H1 (cell line): ENCODE measurements around the gene RNF208. TPM values are rescaled to one million over a fixed set of nuclear protein-coding genes. Genes with fewer than 3 reads are reported as not detected.

Experiments
- CTCF ChIA-PET: fragments of 300-600 bp; sonication (Branson Sonifier 250); formaldehyde crosslinking; loops from one replicate; lab custom pipeline; 2021; ENCODE audit not compliant: partially characterized antibody; lab: Charles Lee
- POLR2A ChIA-PET: fragments of 300-600 bp; sonication (Branson Sonifier 250); formaldehyde crosslinking; loops from one replicate; lab custom pipeline; 2021; ENCODE audit warnings: inconsistent platforms; ENCODE audit not compliant: partially characterized antibody; lab: Charles Lee
- DNase-seq, 2 experiments: peaks; one replicate each; pipeline versions ENCODE4 v3.0.0 to v3.0.0-alpha.2; 2010 to 2022; ENCODE audit warnings: low spot score in 2 of 2, low read depth in 1 of 2, mixed read lengths in 1 of 2
- FAIRE-seq: peaks from 2 replicates; lab custom pipeline; 2011; peaks lifted over from hg19 to GRCh38; lab: Jason Lieb, UNC
- H2AFZ ChIP-seq: 2 replicates; pipeline ENCODE4 v1.8.1; 2012; ENCODE audit warnings: low read length, inconsistent platforms
- H2AK5ac ChIP-seq: 2 replicates; pipeline ENCODE4 v1.6.1; 2013; ENCODE audit warnings: low read depth, low read length
- H2BK120ac ChIP-seq: replicated peaks from 2 replicates; pipeline ENCODE3; 2013; ENCODE audit warnings: low read depth, low read length, inconsistent platforms
- H2BK12ac ChIP-seq: 2 replicates; pipeline ENCODE4 v1.6.1; 2013; ENCODE audit warnings: low read depth, low read length
- H2BK15ac ChIP-seq: 2 replicates; pipeline ENCODE4 v1.6.1; 2013; ENCODE audit warnings: low read length
- H2BK20ac ChIP-seq: 2 replicates; pipeline ENCODE4 v1.6.1; 2013; ENCODE audit warnings: low read length
- H2BK5ac ChIP-seq: 2 replicates; pipeline ENCODE4 v1.6.1; 2013; ENCODE audit warnings: low read depth, low read length
- H3K14ac ChIP-seq: 2 replicates; pipeline ENCODE4 v1.6.1; 2013; ENCODE audit warnings: inconsistent platforms; ENCODE audit not compliant: insufficient read length
- H3K18ac ChIP-seq: 2 replicates; pipeline ENCODE4 v1.6.1; 2013; ENCODE audit warnings: low read length; ENCODE audit errors: extremely low read depth
- H3K23ac ChIP-seq: 2 replicates; pipeline ENCODE4 v1.6.1; 2013; ENCODE audit warnings: inconsistent platforms; ENCODE audit not compliant: insufficient read length
- H3K23me2 ChIP-seq: 2 replicates; pipeline ENCODE4 v1.6.1; 2013; ENCODE audit warnings: low read depth, low read length
- H3K27ac ChIP-seq: 2 replicates; pipeline ENCODE4 v1.6.1; 2011; ENCODE audit warnings: low read depth, low read length, inconsistent platforms
- H3K27me3 ChIP-seq, 4 experiments: replicated peaks in 1 of 4; 1 replicate in 1 of 4; 2 replicates in 3 of 4; pipeline versions ENCODE4 v1.6.1 to v1.8.1; 2011 to 2013; ENCODE audit warnings: low read length in 3 of 4, mild to moderate bottlenecking in 3 of 4, inconsistent platforms in 2 of 4, mixed read lengths in 2 of 4, moderate library complexity in 1 of 4; ENCODE audit not compliant: control insufficient read depth in 3 of 4, insufficient read depth in 3 of 4; ENCODE audit errors: extremely low read depth in 1 of 4
- H3K36me3 ChIP-seq, 4 experiments: 2 replicates each; pipeline versions ENCODE4 v1.6.1 to v1.8.1; 2011 to 2013; ENCODE audit warnings: mild to moderate bottlenecking in 4 of 4, low read length in 3 of 4, moderate library complexity in 2 of 4, control low read depth in 1 of 4, inconsistent platforms in 1 of 4; ENCODE audit not compliant: insufficient read depth in 4 of 4, control insufficient read depth in 2 of 4
- H3K4ac ChIP-seq: replicated peaks from 2 replicates; pipeline ENCODE3; 2013; ENCODE audit warnings: low read length, low read depth, mixed read lengths, inconsistent platforms; ENCODE audit not compliant: insufficient read length
- H3K4me1 ChIP-seq, 4 experiments: replicated peaks in 1 of 4; 1 replicate in 1 of 4; 2 replicates in 3 of 4; pipeline versions ENCODE4 v1.6.1 to v1.8.1; 2011 to 2013; ENCODE audit warnings: low read length in 3 of 4, inconsistent platforms in 2 of 4, mixed read lengths in 1 of 4; ENCODE audit not compliant: insufficient read depth in 4 of 4, control insufficient read depth in 3 of 4
- H3K4me2 ChIP-seq, 2 experiments: 2 replicates each; pipeline versions ENCODE4 v1.6.1 to v1.8.1; 2011 to 2013; ENCODE audit warnings: low read depth in 2 of 2, low read length in 2 of 2, control low read depth in 1 of 2, inconsistent platforms in 1 of 2, mild to moderate bottlenecking in 1 of 2; ENCODE audit not compliant: insufficient read depth in 1 of 2
- H3K4me3 ChIP-seq, 4 experiments: fragments of 200-600, 300-600 bp in 1 of 4; sonication (generic), shearing (Covaris generic), sonication (Bioruptor Twin) in 1 of 4; 2 replicates each; pipeline versions ENCODE4 v1.5.1 to v1.8.1; 2011 to 2016; ENCODE audit warnings: low read length in 4 of 4, low read depth in 3 of 4, control low read depth in 2 of 4, inconsistent platforms in 2 of 4, mild to moderate bottlenecking in 2 of 4, mixed read lengths in 1 of 4, moderate library complexity in 1 of 4; ENCODE audit not compliant: insufficient read depth in 2 of 4; ENCODE audit errors: extremely low read depth in 1 of 4
- H3K56ac ChIP-seq: replicated peaks from 2 replicates; pipeline ENCODE3; 2013; ENCODE audit warnings: low read depth, mild to moderate bottlenecking, mixed read lengths, low read length, inconsistent platforms; ENCODE audit not compliant: insufficient read length
- H3K79me1 ChIP-seq: 2 replicates; pipeline ENCODE4 v1.6.1; 2013; ENCODE audit warnings: low read depth, low read length, control low read depth
- H3K79me2 ChIP-seq, 2 experiments: 2 replicates each; pipeline versions ENCODE4 v1.6.1 to v1.8.1; 2012 to 2013; ENCODE audit warnings: low read length in 2 of 2, mild to moderate bottlenecking in 2 of 2, inconsistent platforms in 1 of 2; ENCODE audit not compliant: insufficient read depth in 2 of 2, control insufficient read depth in 1 of 2
- H3K9ac ChIP-seq, 4 experiments: replicated peaks in 1 of 4; 1 replicate in 1 of 4; 2 replicates in 3 of 4; pipeline versions ENCODE4 v1.6.1 to v1.8.1; 2011 to 2013; ENCODE audit warnings: low read depth in 3 of 4, low read length in 3 of 4, control low read depth in 2 of 4, mild to moderate bottlenecking in 2 of 4, moderate library complexity in 2 of 4, inconsistent platforms in 1 of 4; ENCODE audit errors: extremely low read depth in 1 of 4
- H3K9me3 ChIP-seq, 2 experiments: 2 replicates each; pipeline versions ENCODE4 v1.6.1 to v1.8.1; 2012 to 2013; ENCODE audit warnings: mild to moderate bottlenecking in 2 of 2, moderate library complexity in 2 of 2, control low read depth in 1 of 2, inconsistent platforms in 1 of 2, low read depth in 1 of 2, low read length in 1 of 2, mixed read lengths in 1 of 2; ENCODE audit not compliant: insufficient read depth in 2 of 2
- H4K20me1 ChIP-seq, 2 experiments: replicated peaks in 1 of 2; 2 replicates each; pipeline versions ENCODE3 to v1.8.1; 2011 to 2013; ENCODE audit warnings: inconsistent platforms in 2 of 2, low read length in 2 of 2, mild to moderate bottlenecking in 1 of 2; ENCODE audit not compliant: insufficient read depth in 2 of 2, control insufficient read depth in 1 of 2
- H4K5ac ChIP-seq: 2 replicates; pipeline ENCODE4 v1.6.1; 2013; ENCODE audit warnings: low read length, low read depth, mixed read lengths, inconsistent platforms; ENCODE audit not compliant: insufficient read length
- H4K8ac ChIP-seq: 2 replicates; pipeline ENCODE4 v1.8.0; 2013; ENCODE audit warnings: mild to moderate bottlenecking, moderate library complexity, low read length, inconsistent platforms; ENCODE audit not compliant: insufficient read depth; ENCODE audit errors: extremely low read depth
- H4K91ac ChIP-seq: replicated peaks from 2 replicates; pipeline ENCODE3; 2013; ENCODE audit warnings: low read length, mixed read lengths, inconsistent platforms; ENCODE audit not compliant: insufficient read length
- CHD1 ChIP-seq: IDR thresholded peaks from 2 replicates; pipeline ENCODE4 v1.6.1; 2012; ENCODE audit warnings: low read depth, low read length, improper control_type of control experiment
- CHD2 ChIP-seq: IDR thresholded peaks from 2 replicates; pipeline ENCODE4 v1.6.1; 2012; ENCODE audit warnings: low read length, improper control_type of control experiment
- EP300 ChIP-seq, 2 experiments: IDR thresholded peaks; 1 replicate in 1 of 2; 2 replicates in 1 of 2; pipeline ENCODE4 v1.6.1; 2011 to 2012; ENCODE audit warnings: low read depth in 2 of 2, low read length in 2 of 2, mild to moderate bottlenecking in 2 of 2, borderline replicate concordance in 1 of 2, inconsistent platforms in 1 of 2, moderate library complexity in 1 of 2
- FOSL1 ChIP-seq: IDR thresholded peaks from 2 replicates; pipeline ENCODE4 v1.6.1; 2011; ENCODE audit warnings: mild to moderate bottlenecking, low read depth, low read length, moderate library complexity; ENCODE audit not compliant: insufficient read depth
- GABPA ChIP-seq: IDR thresholded peaks from 2 replicates; pipeline ENCODE4 v1.6.1; 2011; ENCODE audit warnings: mild to moderate bottlenecking, low read length, moderate library complexity, borderline replicate concordance; ENCODE audit not compliant: insufficient read depth
- JUND ChIP-seq: IDR thresholded peaks from 2 replicates; pipeline ENCODE4 v1.6.1; 2011; ENCODE audit warnings: mild to moderate bottlenecking, improper control_type of control experiment, low read length
- KDM1A ChIP-seq: fragments of 200-600, 300-600 bp; sonication (generic); IDR thresholded peaks from 2 replicates; pipeline ENCODE4 v1.7.1; 2016; ENCODE audit warnings: mild to moderate bottlenecking, low read length, borderline replicate concordance
- KDM4A ChIP-seq: IDR thresholded peaks from one replicate; pipeline ENCODE4 v1.7.1; 2012; ENCODE audit warnings: low read depth, mild to moderate bottlenecking, moderate library complexity, low read length, inconsistent platforms; ENCODE audit not compliant: severe bottlenecking
- NANOG ChIP-seq: IDR thresholded peaks from 2 replicates; pipeline ENCODE4 v1.6.1; 2011; ENCODE audit warnings: low read length, low read depth, mild to moderate bottlenecking, inconsistent platforms; ENCODE audit not compliant: insufficient read depth, poor library complexity, severe bottlenecking
- NRF1 ChIP-seq: IDR thresholded peaks from 2 replicates; pipeline ENCODE4 v1.6.1; 2011; ENCODE audit warnings: mild to moderate bottlenecking, low read depth, low read length, improper control_type of control experiment
- RBBP5 ChIP-seq: IDR thresholded peaks from 2 replicates; pipeline ENCODE4 v1.7.1; 2012; ENCODE audit warnings: low read depth, mild to moderate bottlenecking, inconsistent platforms, low read length, moderate library complexity, borderline replicate concordance
- SP4 ChIP-seq: IDR thresholded peaks from 2 replicates; pipeline ENCODE4 v1.6.1; 2012; ENCODE audit warnings: low read length, inconsistent platforms
- TAF7 ChIP-seq: optimal IDR thresholded peaks from 2 replicates; pipeline ENCODE3; 2011; ENCODE audit warnings: low read depth, mild to moderate bottlenecking, inconsistent platforms, low read length, moderate library complexity, borderline replicate concordance
- WGBS, 2 experiments: shearing (Covaris generic) in 1 of 2; methylation state at CpG; one replicate each; pipeline versions ENCODE4 v1.1.6 to v1.1.7; 2013 to 2015; ENCODE audit warnings: low lambda C conversion rate in 2 of 2, mixed read lengths in 2 of 2, inconsistent platforms in 1 of 2, low coverage in 1 of 2, missing lambda C conversion rate in 1 of 2; ENCODE audit not compliant: insufficient replicate concordance in 2 of 2, insufficient coverage in 1 of 2, insufficient read length in 1 of 2; ENCODE audit errors: extremely low coverage in 1 of 2, missing lambda C conversion rate in 1 of 2; 5-methylcytosine and 5-hydroxymethylcytosine counted together
- polyA plus RNA-seq, 7 experiments: library from polyadenylated mRNA; depleted of rRNA in 3 of 7; stranded (reverse) in 5 of 7; unstranded in 2 of 7; fragments of >200 nt in 5 of 7; fragments of 200-250 nt in 2 of 7; gene quantifications; 1 replicate in 5 of 7; 2 replicates in 1 of 7; 4 replicates in 1 of 7; pipeline versions ENCODE4 v1.2.1 to v1.2.3, GENCODE V29; 2011 to 2013; ENCODE audit warnings: missing spikeins in 2 of 7, mixed read lengths in 2 of 7
- total RNA-seq: library from RNA; stranded (reverse); fragmentation: NEBNext Ultra II Directional; extraction: Animal tissue kit (Norgen Biotek cat#: 25700); gene quantifications from 2 replicates; pipeline ENCODE4 v1.2.1, GENCODE V29; 2021

Gene RNF208
- total and polyA plus RNA-seq, 2 of the 8 experiments (the other 6 are each of a cell fraction or from before 2014, with no cell fraction given), result 2.7 to 7.7 TPM

DNA sequence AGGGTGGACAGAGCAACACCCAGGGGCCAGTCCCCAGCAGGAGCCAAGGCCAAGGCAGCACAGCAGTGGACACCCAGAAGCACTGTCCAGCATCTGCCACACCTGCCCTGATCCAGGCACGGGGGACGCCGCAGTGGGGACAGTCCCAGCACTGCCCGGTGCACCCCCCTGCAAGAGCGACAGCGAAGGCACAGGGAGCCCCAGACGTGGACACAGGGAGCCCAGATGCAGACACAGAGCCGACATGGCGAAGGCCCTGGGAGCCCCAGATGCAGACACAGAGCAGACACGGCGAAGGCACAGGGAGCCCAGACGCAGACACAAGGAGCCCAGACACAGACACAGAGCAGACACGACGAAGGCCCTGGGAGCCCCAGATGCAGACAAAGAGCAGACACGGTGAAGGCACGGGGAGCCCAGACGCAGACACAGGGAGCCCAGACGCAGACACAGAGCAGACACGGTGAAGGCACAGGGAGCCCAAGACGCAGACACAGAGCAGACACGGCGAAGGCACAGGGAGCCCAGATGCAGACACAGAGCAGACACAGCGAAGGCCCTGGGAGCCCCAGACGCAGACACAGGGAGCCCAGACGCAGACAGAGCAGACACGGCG lies 38.0 kb downstream of the RNF208 start:
- peaks cover 0 to 20% of the 10 kb centered on the region in 2 experiments; a peak in 2 of 4 replicates for H3K79me2 ChIP-seq
- H3K4ac ChIP-seq, result no peak overlapping the region
- no peak overlapping the region for H3K23ac ChIP-seq
- H3K9ac ChIP-seq, result no peak overlapping the region
- 93% methylated on average over 27 of the region's 27 CpGs; no CpG with 5 or more reads in 1 of the 2 experiments for WGBS, 2 experiments
- H4K20me1 ChIP-seq, result peaks cover 0 to 25% of the 10 kb centered on the region in 2 experiments
- no peak overlapping the region for H2BK120ac ChIP-seq
- no peaks in the 10 kb centered on the region for H3K9me3 ChIP-seq
- H3K14ac ChIP-seq, result no peak overlapping the region
- H2BK12ac ChIP-seq, result no peak overlapping the region
- no peak overlapping the region for H2AK5ac ChIP-seq
- H3K36me3 ChIP-seq, result peaks cover 0 to 40% (median 10%) of the 10 kb centered on the region in 4 experiments; a peak in 7 of 8 replicates
- no peak overlapping the region for H3K18ac ChIP-seq
- H3K4me2 ChIP-seq, result no peak overlapping the region
- H3K23me2 ChIP-seq, result peaks cover 5% of the 10 kb centered on the region; the same call in 1 of the 2 replicates
- no peak overlapping the region for H3K27ac ChIP-seq
- no peak overlapping the region for H3K4me3 ChIP-seq
- no peaks in the 10 kb centered on the region; a peak in 1 of 7 replicates for H3K27me3 ChIP-seq
- no peak overlapping the region for H4K5ac ChIP-seq
- no peak overlapping the region for H2AFZ ChIP-seq
- peaks cover 3% of the 10 kb centered on the region for H3K79me1 ChIP-seq
- CTCF ChIA-PET, result no interaction called here
- H2BK15ac ChIP-seq, result no peak overlapping the region
- H3K56ac ChIP-seq, result no peak overlapping the region
- DNase-seq (no peak), FAIRE-seq (no peak)
- H4K91ac ChIP-seq, result no peak overlapping the region
- no peak overlapping the region for H2BK5ac ChIP-seq
- POLR2A ChIA-PET, result interaction anchor here (0.6 to 0.9 kb wide), 2 partner anchors 9 to 226 kb away, joined by 3 to 4 read pairs; no protein-coding TSS in a partner anchor
- peaks cover 0 to 10% (median 3%) of the 10 kb centered on the region in 4 experiments; a peak in 3 of 7 replicates for H3K4me1 ChIP-seq
- no peak overlapping the region for H4K8ac ChIP-seq
- H2BK20ac ChIP-seq, result no peak overlapping the region
- TF ChIP-seq EP300 (IDR thresholded peaks at IDR 0.05; ENCODE audit: borderline replicate concordance in 1 of 2, low read depth in 2 of 2, low read length in 2 of 2) (no peak), GABPA (no peak), CHD1 (no peak), KDM4A (no peak), TAF7 (no peak), NRF1 (no peak), RBBP5 (no peak), FOSL1 (no peak), NANOG (no peak), KDM1A (no peak), SP4 (no peak), JUND (no peak), CHD2 (no peak)
